MM.1S (cell line): ENCODE results near the gene CMIP.

Experiments
- DNase-seq: peaks from one replicate; pipeline ENCODE4 v3.0.0-alpha.2; 2015
- H2AFZ ChIP-seq: fragments of 300-600 bp; sonication (generic); 2 replicates; pipeline ENCODE4 v1.6.0; 2016; ENCODE audit warnings: antibody characterized with exemption, low read length
- H3F3A ChIP-seq: fragments of 300-600 bp; sonication (generic); 2 replicates; pipeline ENCODE4 v1.6.1; 2016; ENCODE audit warnings: mild to moderate bottlenecking, antibody characterized with exemption, low read length, moderate library complexity, mixed read lengths; ENCODE audit not compliant: insufficient read depth
- H3K27ac ChIP-seq: fragments of 300-600 bp; sonication (generic); 2 replicates; pipeline ENCODE4 v1.5.1; 2016; ENCODE audit warnings: mild to moderate bottlenecking, low read length
- H3K27me3 ChIP-seq: fragments of 300-600 bp; sonication (generic); replicated peaks from 2 replicates; pipeline ENCODE4 v1.6.0; 2016; ENCODE audit warnings: low read length; ENCODE audit not compliant: insufficient read depth
- H3K36me3 ChIP-seq: fragments of 300-600 bp; sonication (generic); replicated peaks from 2 replicates; pipeline ENCODE4 v1.6.1; 2016; ENCODE audit warnings: mild to moderate bottlenecking, low read length, mixed read lengths; ENCODE audit not compliant: insufficient read depth
- H3K4me1 ChIP-seq: fragments of 300-600 bp; sonication (generic); 2 replicates; pipeline ENCODE4 v1.6.1; 2016; ENCODE audit warnings: low read length, mixed read lengths
- H3K4me2 ChIP-seq: fragments of 300-600 bp; sonication (generic); 2 replicates; pipeline ENCODE4 v1.6.0; 2016; ENCODE audit warnings: low read depth, low read length
- H3K4me3 ChIP-seq: fragments of 300-600 bp; sonication (generic); 2 replicates; pipeline ENCODE4 v1.5.1; 2016; ENCODE audit warnings: low read length, mixed read lengths
- H3K79me2 ChIP-seq: fragments of 300-600 bp; sonication (generic); 2 replicates; pipeline ENCODE4 v1.6.1; 2016; ENCODE audit warnings: mixed run types, low read length, mixed read lengths
- H3K9ac ChIP-seq: fragments of 300-600 bp; sonication (generic); 2 replicates; pipeline ENCODE4 v1.6.1; 2016; ENCODE audit warnings: low read length, mixed read lengths
- H3K9me2 ChIP-seq: fragments of 300-600 bp; sonication (generic); replicated peaks from 2 replicates; pipeline ENCODE4 v1.6.1; 2016; ENCODE audit warnings: mild to moderate bottlenecking, low read length, mixed read lengths; ENCODE audit not compliant: insufficient read depth
- H3K9me3 ChIP-seq: fragments of 300-600 bp; sonication (generic); replicated peaks from 2 replicates; pipeline ENCODE4 v1.6.1; 2016; ENCODE audit warnings: mild to moderate bottlenecking, low read length, mixed read lengths; ENCODE audit not compliant: insufficient read depth
- H4K20me1 ChIP-seq: fragments of 300-600 bp; sonication (generic); 2 replicates; pipeline ENCODE4 v1.6.1; 2016; ENCODE audit warnings: mild to moderate bottlenecking, low read length, moderate library complexity, mixed read lengths; ENCODE audit not compliant: insufficient read depth
- EZH2 ChIP-seq: fragments of 300-600 bp; sonication (generic); optimal IDR thresholded peaks from 2 replicates; pipeline ENCODE3; 2017; ENCODE audit warnings: low read depth, mild to moderate bottlenecking, antibody characterized with exemption, low read length, mixed read lengths
- EZH2phosphoT487 ChIP-seq: fragments of 300-600 bp; sonication (generic); IDR thresholded peaks from 2 replicates; pipeline ENCODE4 v1.6.1; 2018; ENCODE audit warnings: antibody characterized with exemption, low read length
- TF ChIP-seq, protein P1 (sequence below): fragments of 300-600 bp; sonication (generic); IDR thresholded peaks from 2 replicates; pipeline ENCODE4 v1.5.1; 2016; ENCODE audit warnings: antibody characterized with exemption, low read length, mixed read lengths

The CMIP gene

DNA sequence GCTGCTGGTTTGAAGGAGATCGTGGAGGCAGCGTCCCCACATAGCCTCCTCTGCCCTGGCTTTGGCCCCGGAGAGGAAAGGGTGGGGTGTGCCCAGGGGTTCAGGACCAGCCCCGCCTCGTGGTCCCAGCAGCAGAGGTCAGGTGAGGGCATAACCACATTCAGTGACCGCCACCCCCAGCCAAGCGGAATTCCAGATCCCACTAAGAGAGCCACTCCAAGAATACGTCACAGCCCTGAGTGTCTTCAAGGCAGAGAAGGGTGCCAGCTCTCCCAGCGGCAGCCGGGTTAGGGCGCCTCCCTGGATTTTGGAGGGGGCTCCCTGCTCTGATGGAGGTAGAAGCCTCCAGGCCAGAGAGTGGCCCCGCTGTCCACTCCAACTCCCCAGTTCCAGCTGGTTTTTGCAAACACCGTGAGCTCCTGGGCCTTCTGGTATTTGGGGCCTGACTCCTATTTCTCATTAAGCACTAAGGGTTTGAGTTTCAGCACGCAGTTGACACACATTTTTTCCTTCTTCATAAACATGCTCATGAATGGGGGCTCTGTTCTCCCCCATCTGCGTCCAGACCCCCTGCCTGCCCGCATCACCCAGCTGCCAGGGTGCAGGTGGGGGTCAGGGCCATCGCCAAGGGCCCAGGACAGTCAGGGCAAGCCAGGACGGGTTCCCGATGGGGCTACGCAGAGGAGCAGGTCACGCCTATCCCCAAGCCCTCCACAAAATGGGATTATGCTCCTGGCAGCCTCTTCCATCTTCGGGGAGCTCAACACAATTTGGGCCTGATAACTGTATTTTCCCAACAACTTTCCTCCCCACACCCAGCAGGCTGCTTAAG is 236.1 kb downstream of the CMIP start:
- Histone ChIP-seq H3K4me1 (no peaks in the 10 kb centered on the region), H3K9me2 (no peaks in the 10 kb centered on the region), H3K27me3 (no peaks in the 10 kb centered on the region), H3K4me2 (no peak overlapping the region), H2AFZ (no peak overlapping the region), H3K9me3 (no peaks in the 10 kb centered on the region), H3K9ac (no peak overlapping the region), H3K27ac (no peak overlapping the region), H3F3A (no peaks in the 10 kb centered on the region), H3K79me2 (no peaks in the 10 kb centered on the region), H3K36me3 (no peaks in the 10 kb centered on the region), H4K20me1 (no peaks in the 10 kb centered on the region), H3K4me3 (no peak overlapping the region)
- no peak for TF ChIP-seq EZH2phosphoT487
- TF ChIP-seq, protein P1, sequence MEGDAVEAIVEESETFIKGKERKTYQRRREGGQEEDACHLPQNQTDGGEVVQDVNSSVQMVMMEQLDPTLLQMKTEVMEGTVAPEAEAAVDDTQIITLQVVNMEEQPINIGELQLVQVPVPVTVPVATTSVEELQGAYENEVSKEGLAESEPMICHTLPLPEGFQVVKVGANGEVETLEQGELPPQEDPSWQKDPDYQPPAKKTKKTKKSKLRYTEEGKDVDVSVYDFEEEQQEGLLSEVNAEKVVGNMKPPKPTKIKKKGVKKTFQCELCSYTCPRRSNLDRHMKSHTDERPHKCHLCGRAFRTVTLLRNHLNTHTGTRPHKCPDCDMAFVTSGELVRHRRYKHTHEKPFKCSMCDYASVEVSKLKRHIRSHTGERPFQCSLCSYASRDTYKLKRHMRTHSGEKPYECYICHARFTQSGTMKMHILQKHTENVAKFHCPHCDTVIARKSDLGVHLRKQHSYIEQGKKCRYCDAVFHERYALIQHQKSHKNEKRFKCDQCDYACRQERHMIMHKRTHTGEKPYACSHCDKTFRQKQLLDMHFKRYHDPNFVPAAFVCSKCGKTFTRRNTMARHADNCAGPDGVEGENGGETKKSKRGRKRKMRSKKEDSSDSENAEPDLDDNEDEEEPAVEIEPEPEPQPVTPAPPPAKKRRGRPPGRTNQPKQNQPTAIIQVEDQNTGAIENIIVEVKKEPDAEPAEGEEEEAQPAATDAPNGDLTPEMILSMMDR, result no peak
- no peak for TF ChIP-seq EZH2
- no peak for DNase-seq

DNA sequence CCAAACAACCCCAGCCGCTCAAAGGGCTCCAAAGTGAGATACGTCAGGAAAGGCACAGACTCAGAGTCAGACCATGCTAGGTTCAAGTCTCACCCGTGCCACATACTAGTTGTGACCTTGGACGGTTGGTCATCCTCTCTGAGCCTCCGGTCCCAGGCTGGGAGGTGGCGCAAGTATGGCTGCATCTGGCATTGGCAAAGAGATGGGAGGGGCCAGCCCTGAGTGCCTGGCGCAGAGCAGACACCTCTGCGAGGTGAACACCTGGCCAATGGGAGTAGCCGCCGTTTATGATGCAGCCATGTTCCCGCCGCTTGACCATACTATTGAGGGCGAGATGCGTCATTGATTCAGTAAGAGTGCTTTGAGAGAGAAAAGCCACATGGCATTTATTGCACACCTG is 236.7 kb downstream of the CMIP start:
- H3K36me3 ChIP-seq, result no peaks in the 10 kb centered on the region
- H3K9me2 ChIP-seq, result no peaks in the 10 kb centered on the region
- no peak for TF ChIP-seq EZH2phosphoT487
- TF ChIP-seq, protein P1, result no peak
- TF ChIP-seq EZH2, result no peak
- H3K9ac ChIP-seq, result no peak overlapping the region
- no peak overlapping the region for H2AFZ ChIP-seq
- no peaks in the 10 kb centered on the region for H3K4me1 ChIP-seq
- H3F3A ChIP-seq, result no peaks in the 10 kb centered on the region
- no peaks in the 10 kb centered on the region for H3K79me2 ChIP-seq
- no peaks in the 10 kb centered on the region for H4K20me1 ChIP-seq
- DNase-seq, result no peak
- no peak overlapping the region for H3K4me2 ChIP-seq
- H3K27ac ChIP-seq, result no peak overlapping the region
- H3K4me3 ChIP-seq, result no peak overlapping the region
- H3K9me3 ChIP-seq, result no peaks in the 10 kb centered on the region
- no peaks in the 10 kb centered on the region for H3K27me3 ChIP-seq

DNA sequence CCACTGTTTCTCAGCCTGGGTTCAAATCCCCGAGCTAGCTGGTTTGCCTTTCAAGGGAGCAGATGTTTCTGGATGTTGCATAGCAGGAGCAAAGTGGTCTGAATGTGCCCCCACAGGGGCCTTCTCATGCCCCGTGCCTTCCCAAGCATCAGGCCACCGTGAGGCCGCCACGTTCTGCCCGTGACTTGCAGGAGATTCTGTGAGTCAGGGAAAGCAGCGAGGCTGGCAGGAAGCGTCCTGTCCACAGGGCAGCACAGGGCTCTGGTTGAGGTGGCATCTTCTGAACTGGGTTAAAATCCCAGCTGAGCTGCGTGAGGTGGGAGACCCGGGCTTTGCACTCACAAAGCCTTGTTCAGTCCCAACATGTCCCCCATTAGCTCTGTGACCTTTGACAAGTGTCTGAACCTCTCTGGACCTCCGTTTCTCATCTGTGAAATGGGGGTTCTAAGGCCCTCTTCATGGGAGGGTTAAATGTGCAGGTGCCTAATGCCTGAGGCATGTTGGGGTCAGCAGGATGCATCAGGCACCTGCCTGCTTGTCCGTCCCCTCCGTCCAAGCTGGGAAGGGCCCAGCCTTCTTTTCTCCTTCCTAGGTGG is 239.7 kb downstream of the CMIP start:
- Histone ChIP-seq H3K79me2 (no peaks in the 10 kb centered on the region), H3K4me2 (no peak overlapping the region), H3K4me3 (no peak overlapping the region), H3K9me3 (no peaks in the 10 kb centered on the region), H3K27ac (no peak overlapping the region), H3K9ac (no peak overlapping the region), H3F3A (no peaks in the 10 kb centered on the region), H2AFZ (no peak overlapping the region), H3K9me2 (no peaks in the 10 kb centered on the region), H3K27me3 (no peaks in the 10 kb centered on the region), H3K4me1 (no peaks in the 10 kb centered on the region), H3K36me3 (no peaks in the 10 kb centered on the region), H4K20me1 (no peaks in the 10 kb centered on the region)
- TF ChIP-seq, protein P1, result no peak
- TF ChIP-seq EZH2, result no peak
- TF ChIP-seq EZH2phosphoT487, result no peak
- no peak for DNase-seq
